Fibroblast of mammary gland (primary cell): ENCODE measurements around the gene FAAH.

Source experiments
- DNase-seq: peaks from one replicate; pipeline ENCODE4 v3.0.0-alpha.2; 2010; ENCODE audit warnings: low read depth
- H3K4me3 ChIP-seq: 2 replicates; pipeline ENCODE4 v1.5.1; 2011; ENCODE audit warnings: low read depth, mild to moderate bottlenecking, low read length, moderate library complexity; ENCODE audit not compliant: control insufficient read depth
- CTCF ChIP-seq: conservative IDR thresholded peaks from 2 replicates; pipeline ENCODE4 v1.5.1; 2011; ENCODE audit warnings: low read depth, low read length, inconsistent platforms; ENCODE audit not compliant: control insufficient read depth, insufficient read depth

The FAAH gene

GRCh38 chr1:46405724-46406123 is 11.6 kb downstream of the FAAH start:
- no peak for DNase-seq
- TF ChIP-seq CTCF, result no peak
- no peak overlapping the region for H3K4me3 ChIP-seq

GRCh38 chr1:46406881-46407608 is 12.9 kb downstream of the FAAH start:
- no peak overlapping the region for H3K4me3 ChIP-seq
- TF ChIP-seq CTCF, result no peak
- no peak for DNase-seq

GRCh38 chr1:46407636-46408035 is 13.5 kb downstream of the FAAH start:
- H3K4me3 ChIP-seq, result no peak overlapping the region
- DNase-seq, result no peak
- no peak for TF ChIP-seq CTCF

- peak; percentile 31 for DNase-seq
- H3K4me3 ChIP-seq, result no peak overlapping the region
- no peak for TF ChIP-seq CTCF
Measured at GRCh38 chr1:46408356-46409062, 14.4 kb downstream of the FAAH start.

GRCh38 chr1:46409063-46409372 is 14.9 kb downstream of the FAAH start:
- no peak for DNase-seq
- no peak for TF ChIP-seq CTCF
- H3K4me3 ChIP-seq, result no peak overlapping the region

GRCh38 chr1:46410156-46411009 is 16.3 kb downstream of the FAAH start:
- no peak for TF ChIP-seq CTCF
- DNase-seq, result peak; percentile 63
- no peak overlapping the region for H3K4me3 ChIP-seq
